WERI-Rb-1 (cell line): ENCODE data around the gene MMD.

Source experiments
- DNase-seq: peaks from one replicate; pipeline ENCODE4 v3.0.0-alpha.2; 2020
- H3K27ac ChIP-seq: fragments of 250-450 bp; sonication (Bioruptor Pico); 2 replicates; pipeline ENCODE4 v1.5.1; 2020; ENCODE audit warnings: mild to moderate bottlenecking, moderate library complexity
- H3K27me3 ChIP-seq: fragments of 250-450 bp; sonication (Bioruptor Pico); 2 replicates; pipeline ENCODE4 v1.5.1; 2021; ENCODE audit warnings: mild to moderate bottlenecking, low read depth, moderate library complexity; ENCODE audit not compliant: insufficient read depth, severe bottlenecking
- H3K36me3 ChIP-seq: fragments of 250-450 bp; sonication (Bioruptor Pico); 2 replicates; pipeline ENCODE4 v1.5.1; 2020; ENCODE audit warnings: mild to moderate bottlenecking, moderate library complexity
- H3K4me3 ChIP-seq: 2 replicates; pipeline ENCODE4 v1.5.1; 2011; ENCODE audit warnings: low read depth, mild to moderate bottlenecking, control low read depth, low read length
- H3K9me3 ChIP-seq: fragments of 250-450 bp; sonication (Bioruptor Pico); 2 replicates; pipeline ENCODE4 v1.5.1; 2021; ENCODE audit warnings: mild to moderate bottlenecking, moderate library complexity; ENCODE audit not compliant: severe bottlenecking
- CTCF ChIP-seq: IDR thresholded peaks from 2 replicates; pipeline ENCODE4 v1.5.1; 2011; ENCODE audit warnings: low read depth, mild to moderate bottlenecking, control low read depth, inconsistent platforms, low read length

The MMD gene

GRCh38 chr17:55458978-55459377 is 37.3 kb upstream of the MMD start:
- Histone ChIP-seq H3K9me3 (peaks cover 2% of the 10 kb centered on the region), H3K36me3 (no peaks in the 10 kb centered on the region), H3K4me3 (no peak overlapping the region), H3K27ac (no peak overlapping the region), H3K27me3 (no peaks in the 10 kb centered on the region)
- no peak for TF ChIP-seq CTCF
- no peak for DNase-seq

- Histone ChIP-seq H3K27me3 (no peaks in the 10 kb centered on the region), H3K36me3 (no peaks in the 10 kb centered on the region), H3K27ac (no peak overlapping the region), H3K4me3 (no peak overlapping the region), H3K9me3 (peaks cover 2% of the 10 kb centered on the region)
- DNase-seq, result no peak
- TF ChIP-seq CTCF, result no peak
Measured at GRCh38 chr17:55458287-55458900, 36.8 kb upstream of the MMD start.

GRCh38 chr17:55456307-55457240 is 34.9 kb upstream of the MMD start:
- H3K9me3 ChIP-seq, result peaks cover 2% of the 10 kb centered on the region
- no peak for TF ChIP-seq CTCF
- no peak overlapping the region for H3K27ac ChIP-seq
- H3K27me3 ChIP-seq, result no peaks in the 10 kb centered on the region
- no peaks in the 10 kb centered on the region for H3K36me3 ChIP-seq
- no peak for DNase-seq
- H3K4me3 ChIP-seq, result no peak overlapping the region

- no peaks in the 10 kb centered on the region for H3K27me3 ChIP-seq
- no peak overlapping the region for H3K4me3 ChIP-seq
- H3K9me3 ChIP-seq, result peaks cover 2% of the 10 kb centered on the region
- no peak for DNase-seq
- H3K27ac ChIP-seq, result no peak overlapping the region
- TF ChIP-seq CTCF, result no peak
- H3K36me3 ChIP-seq, result no peaks in the 10 kb centered on the region
Measured at GRCh38 chr17:55454906-55455474, 33.4 kb upstream of the MMD start.

GRCh38 chr17:55453839-55454557 is 32.4 kb upstream of the MMD start:
- H3K36me3 ChIP-seq, result no peaks in the 10 kb centered on the region
- no peak overlapping the region for H3K27ac ChIP-seq
- no peak for TF ChIP-seq CTCF
- no peaks in the 10 kb centered on the region for H3K27me3 ChIP-seq
- H3K4me3 ChIP-seq, result no peak overlapping the region
- peaks cover 2% of the 10 kb centered on the region for H3K9me3 ChIP-seq
- DNase-seq, result no peak
